Measurements from ENCODE around the gene ZNF644.
"Not testable (repeated sequence)": the region's sequence is repeated elsewhere in the genome, so short reads cannot be mapped to it uniquely, and the experiment has no call there.

The ZNF644 gene

DNA sequence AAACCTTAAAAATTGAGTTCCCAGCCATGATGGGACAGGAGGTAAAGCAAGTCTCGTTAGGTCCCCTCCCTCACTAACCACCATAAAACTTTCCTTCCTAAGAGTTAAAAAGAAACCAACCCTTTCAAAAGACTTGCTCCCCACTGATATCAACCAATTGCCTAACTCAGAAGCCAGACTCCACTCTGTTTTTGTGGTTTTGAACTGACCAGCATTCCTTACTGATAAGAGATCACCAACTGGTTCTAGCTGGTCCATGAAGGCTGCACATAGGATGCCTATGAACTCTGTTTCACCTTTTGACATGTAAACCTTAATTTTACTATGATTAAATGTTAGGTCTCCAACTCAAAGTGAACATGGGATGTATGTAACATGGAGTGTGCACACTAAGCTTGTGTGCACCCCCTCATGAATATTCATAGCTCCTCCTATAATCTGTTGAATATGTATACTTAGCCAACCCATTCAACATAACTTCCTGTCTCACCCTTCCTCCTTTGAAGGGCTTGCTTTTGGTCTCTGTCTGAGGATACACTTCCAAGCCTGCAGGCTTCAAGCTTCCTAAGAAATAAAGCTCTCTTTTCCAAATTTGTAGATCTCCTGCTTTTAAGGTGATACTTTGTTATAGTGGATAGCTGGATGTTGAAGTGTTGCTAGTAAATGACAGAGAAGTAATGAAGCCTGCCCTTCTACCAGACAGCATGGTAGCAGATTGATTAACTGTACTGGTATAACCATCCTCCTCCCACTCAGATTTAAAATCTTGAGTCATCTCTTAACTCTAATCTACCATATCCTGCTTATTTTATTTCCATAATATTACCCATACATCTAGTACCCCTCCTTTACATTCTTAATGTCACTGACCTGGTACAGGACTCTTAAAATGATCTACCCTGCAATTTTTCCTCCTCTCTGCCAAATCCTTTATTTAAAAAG, 95.6 kb downstream of the ZNF644 start:
- no peak for DNase-seq

DNA sequence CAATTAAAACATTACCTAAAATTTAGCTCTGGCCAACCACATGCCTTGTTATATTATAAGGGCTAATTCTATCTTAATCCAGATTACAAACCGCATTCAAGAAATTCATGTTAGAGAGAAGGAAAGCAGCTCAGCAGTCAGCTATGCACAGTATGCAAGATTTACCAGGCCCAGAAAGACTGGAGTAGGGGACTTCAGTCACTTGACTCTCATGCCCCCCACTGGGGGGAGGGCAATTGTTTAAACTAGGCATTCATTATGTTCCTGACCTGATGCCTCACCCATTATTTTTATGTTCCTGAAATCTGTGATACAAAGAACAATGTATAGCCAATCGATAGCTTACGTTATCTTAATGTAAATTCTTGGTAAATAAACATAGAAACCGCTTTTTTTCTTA, 96.9 kb downstream of the ZNF644 start:
- DNase-seq = no peak

DNA sequence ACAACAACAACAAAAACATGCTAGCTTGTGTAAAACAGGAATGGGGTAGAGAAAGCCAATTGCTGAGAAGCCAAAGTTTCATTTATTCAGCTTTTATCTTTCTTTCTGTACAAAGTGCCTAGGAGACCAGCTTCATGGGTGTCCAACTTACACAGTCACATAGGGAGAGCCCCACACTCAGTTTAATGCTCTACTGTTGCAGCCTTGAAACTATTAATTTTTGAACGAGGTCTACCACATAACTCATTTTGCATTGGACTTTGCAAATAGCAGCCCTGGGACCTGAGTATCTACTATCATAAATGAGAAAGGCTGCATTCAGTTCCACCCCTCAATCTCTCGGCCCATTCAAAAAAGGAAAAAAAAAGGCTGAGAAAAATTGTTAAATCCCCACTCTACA, 98.8 kb downstream of the ZNF644 start:
- DNase-seq = no peak

DNA sequence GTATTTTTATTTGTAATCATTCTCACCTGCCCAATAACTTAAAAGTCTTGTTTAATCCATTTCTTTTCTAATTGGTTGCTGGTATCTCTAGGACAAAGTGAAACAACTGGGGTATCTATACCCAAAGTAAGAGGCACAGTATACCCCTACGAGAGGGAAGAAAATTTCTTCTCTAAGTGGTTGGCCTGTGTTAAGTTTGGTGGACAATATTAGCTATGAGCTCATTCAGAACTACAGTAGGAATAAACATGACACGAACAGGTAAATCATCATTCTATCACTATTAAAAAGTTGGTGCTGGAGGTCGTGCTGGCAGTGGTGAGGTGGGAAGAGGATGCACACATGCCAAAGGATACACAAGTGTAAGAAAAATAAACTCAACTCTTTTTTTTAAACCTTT, 99.6 kb downstream of the ZNF644 start:
- DNase-seq = no peak

DNA sequence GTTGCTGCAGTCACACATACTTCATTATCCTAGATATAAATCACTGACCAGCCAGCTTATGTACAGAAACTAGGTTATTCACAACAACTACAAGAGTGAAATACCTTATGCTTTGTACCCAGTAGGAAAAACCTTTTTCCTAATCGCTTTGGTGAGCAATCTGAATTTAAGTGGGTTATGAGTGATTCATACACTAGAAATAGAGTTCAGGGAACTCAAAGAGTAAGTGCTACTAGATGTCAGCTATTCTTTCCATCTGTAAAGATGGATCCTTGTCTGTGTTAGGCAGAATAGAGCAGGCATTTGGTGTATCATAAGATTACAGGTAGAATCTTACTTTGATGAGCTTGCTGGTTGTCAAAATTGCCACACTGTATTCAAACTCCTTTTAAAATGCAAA, 101.9 kb downstream of the ZNF644 start:
- no peak for DNase-seq

DNA sequence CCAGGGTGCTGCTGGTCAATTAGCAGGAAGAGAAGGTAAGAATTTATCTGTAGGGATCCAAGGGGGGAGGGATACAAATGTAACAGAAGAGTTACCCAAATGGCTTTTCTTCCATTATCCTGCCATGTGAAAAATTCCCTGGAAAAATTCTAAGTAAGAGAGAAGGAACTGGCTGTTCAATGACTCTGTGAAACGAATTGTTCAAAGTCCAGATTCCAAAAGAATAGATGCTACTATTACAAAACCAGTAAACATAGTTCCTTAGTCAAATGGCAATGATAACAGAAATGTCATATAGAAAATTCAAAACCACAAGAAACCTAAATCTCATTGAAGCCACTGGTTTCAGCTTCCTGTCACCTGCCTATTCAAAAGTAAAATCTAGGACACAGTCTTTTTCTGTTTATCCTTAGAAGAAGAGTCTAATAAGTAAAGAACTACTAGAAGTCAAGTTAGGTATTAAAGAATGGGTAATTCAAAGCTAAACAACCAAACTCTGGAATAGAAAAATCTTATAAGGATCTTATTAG, 102.6 kb downstream of the ZNF644 start:
- DNase-seq = no peak

DNA sequence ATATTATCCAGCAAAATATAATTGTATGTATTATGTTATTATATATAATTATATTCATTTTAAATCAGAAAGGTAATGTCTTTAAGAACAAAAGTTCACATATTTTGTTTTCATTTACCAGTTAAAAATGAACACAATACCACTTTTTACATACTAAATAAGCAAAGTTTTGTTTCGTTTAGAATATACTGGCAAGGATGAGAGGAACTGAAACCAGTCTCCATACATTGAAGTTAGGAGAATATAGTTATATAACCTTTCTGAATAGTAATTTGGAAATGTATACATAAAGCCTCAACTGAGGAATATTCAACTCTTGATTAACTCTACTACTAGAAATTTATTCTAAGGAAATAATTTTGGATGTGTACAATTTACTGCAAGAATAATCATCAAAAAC, 110.5 kb downstream of the ZNF644 start:
- DNase-seq = no peak

DNA sequence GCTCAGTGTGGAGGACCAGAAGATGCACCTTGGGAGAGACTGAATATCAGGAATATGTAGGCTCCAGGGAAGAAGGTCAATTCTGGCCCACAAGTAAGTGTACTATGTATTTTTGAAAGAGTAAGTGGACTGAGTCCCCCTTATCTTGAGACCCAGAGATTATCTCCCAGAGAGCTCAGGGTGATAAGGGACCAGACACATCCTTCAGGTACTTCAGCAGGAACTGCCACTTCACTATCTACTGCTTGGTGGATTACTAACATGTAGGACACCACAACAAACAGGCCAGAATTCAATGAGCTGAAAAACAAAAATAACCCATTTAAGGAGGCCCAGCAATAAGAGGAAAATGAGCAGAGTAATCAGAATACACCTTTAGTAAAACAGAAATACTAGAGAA, 119.2 kb downstream of the ZNF644 start:
- no peak for DNase-seq

DNA sequence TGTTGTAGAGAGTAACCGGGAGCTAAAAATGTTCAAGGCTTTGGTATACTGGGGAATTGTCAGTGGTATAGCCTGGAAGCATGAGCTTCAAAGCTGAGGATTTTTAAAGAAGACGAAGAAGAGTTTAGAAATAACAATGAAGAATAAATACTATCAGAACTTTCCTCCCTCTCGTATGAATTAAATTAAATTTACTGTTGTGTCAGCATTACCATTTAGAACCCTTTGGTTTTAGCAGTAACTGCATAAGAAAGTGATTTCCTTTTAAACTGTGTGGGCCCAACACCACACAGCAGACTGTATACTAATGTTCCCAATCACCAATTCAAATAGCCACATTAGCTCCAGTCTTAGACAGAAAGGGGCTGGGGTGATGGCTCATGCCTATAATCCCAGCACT, 122.6 kb downstream of the ZNF644 start:
- DNase-seq = no peak

DNA sequence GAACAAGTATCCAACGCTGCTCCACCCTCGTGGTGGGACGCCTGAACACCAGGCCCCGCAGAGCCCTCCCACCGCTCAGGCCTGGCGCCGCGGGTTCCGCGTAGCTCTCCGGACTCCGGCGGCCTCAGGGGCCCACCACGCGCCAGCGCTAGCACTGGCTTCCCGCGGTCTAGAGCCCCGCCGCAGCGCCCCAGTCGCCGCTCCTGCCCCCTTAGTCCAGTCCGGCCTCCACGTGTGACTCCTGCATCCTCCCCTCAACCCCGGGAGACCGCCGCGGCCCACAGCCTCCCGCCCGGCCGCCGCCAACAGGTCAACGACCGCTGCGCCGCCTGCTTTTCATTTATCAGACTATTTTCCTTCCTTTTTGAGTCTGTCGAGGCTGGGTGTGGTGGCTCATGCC, 128.2 kb downstream of the ZNF644 start:
- DNase-seq = not testable (repeated sequence)

DNA sequence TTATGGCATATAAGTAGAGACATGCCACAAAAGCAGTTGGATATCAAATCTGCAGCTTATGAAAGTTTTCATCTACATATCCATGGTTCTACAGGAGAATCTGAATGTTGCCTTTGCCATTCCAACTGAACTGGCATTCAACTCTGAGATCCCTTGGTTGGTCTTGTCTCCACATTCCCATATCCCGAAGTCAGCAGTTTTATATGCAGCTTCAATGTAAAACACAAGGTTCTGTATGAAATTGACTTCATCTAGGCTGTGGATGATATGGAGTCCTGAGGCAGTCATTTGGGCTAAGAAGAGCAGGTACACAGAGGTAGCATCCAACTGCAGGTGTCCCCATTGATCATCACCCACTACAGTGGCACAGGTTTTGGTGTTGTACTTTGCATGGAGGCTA, 129.0 kb downstream of the ZNF644 start:
- DNase-seq = not testable (repeated sequence)

DNA sequence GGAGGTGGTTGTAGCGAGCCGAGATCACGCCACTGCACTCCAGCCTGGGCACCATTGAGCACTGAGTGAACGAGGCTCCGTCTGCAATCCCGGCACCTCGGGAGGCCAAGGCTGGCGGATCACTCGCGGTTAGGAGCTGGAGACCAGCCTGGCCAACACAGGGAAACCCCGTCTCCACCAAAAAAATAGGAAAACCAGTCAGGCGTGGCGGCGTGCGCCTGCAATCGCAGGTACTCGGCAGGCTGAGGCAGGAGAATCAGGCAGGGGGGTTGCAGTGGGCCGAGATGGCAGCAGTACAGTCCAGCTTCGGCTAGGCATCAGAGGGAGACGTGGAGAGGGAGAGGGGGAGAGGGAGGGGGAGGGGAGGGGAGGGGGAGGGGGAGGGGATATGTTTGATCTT, 129.6 kb downstream of the ZNF644 start:
- DNase-seq = not testable (repeated sequence)

DNA sequence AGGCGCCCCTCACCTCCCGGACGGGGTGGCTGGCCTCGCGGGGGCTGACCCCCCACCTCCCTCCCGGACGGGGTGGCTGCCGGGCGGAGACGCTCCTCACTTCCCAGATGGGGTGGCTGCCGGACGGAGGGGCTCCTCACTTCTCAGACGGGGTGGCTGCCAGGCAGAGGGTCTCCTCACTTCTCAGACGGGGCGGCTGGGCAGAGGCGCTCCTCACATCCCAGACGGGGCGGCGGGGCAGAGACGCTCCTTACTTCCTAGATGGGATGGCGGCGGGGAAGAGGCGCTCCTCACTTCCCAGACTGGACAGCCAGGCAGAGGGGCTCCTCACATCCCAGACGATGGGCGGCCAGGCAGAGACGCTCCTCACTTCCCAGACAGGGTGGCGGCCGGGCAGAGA, 130.1 kb downstream of the ZNF644 start:
- DNase-seq = not testable (repeated sequence)

DNA sequence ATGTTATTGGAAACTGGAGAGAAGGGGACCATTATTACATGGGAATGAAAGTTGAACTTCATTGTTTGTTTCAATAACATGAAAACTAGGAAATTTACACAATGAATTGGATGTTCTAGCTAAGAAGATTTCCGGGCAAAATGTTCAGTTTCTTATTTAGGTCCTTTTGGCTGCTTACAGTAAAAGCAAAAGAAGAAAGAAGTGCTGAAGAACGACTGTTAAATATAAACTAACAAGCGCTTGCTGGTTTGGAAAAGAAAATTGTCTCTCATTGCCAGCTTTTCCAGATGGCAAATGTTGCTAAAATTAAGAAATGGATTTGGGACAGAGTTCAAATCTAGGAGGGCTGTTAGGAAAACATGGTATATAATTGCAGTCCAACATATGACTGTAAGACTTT, 139.6 kb downstream of the ZNF644 start:
- peak; percentile 29 for DNase-seq

DNA sequence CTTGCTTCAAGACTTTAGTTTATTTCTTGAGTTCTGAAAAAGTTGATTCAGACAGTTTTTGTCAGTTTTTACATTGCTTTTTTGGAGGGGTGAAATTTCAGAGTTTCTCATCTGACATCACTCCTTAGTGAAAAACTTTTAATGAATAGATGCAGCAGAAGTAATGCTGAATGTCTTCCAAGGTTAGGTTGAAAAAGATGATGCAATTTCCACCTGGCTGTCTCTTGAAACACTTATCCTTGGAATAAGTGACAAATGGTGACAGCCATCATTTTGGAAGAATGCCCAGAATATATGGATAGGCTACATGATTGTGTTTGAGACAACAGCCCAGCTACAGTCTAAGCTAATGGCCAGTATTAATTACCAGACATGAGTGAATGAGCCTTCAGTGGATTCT, 140.8 kb downstream of the ZNF644 start:
- peak; percentile 4 for DNase-seq

DNA sequence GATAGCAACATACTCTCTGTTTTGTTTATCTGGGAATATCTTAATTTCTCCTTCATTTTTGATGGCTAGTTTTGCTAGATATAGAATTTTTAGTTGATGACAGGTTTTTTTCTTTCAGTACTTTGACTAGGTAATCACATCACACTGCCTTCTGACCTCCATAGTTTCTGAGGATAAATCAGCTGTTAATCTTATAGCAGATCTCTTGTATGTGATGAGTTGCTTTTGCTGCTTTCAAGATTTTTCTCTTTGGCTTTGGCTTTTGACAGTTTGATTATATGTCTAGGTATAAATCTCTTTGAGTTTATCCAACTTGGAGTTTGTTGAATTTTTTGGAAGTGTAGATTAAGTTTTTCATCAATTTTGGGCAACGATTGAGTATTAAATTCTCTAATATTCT, 142.6 kb downstream of the ZNF644 start:
- DNase-seq = no peak

DNA sequence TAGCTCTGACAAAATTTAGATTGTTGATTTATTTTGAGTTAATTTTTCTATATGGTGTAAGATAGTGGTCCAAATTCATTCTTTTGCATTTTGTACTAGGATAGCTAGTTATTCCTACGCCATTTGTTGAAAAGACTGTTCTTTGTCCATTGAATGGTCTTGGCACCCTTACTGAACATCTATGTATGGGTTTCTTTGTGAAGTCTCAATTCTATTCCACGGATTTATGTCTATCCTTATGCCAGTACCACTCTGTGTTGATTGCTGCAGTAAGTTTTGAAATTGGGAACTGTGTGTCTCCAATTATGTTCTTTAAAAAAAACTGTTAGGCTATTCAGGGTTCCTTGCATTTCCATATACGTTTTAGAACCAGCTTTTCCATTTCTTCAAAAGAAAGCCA, 145.7 kb downstream of the ZNF644 start:
- no peak for DNase-seq
